Cerebellar cortex (tissue), 1 donor: Measurements from ENCODE around the gene RAB3C.

Experiments used
- DNase-seq: peaks from one replicate; pipeline ENCODE4 v3.0.0-alpha.2; 2015; ENCODE audit warnings: low spot score

The RAB3C gene

GRCh38 chr5:58885260-58885659, 302.4 kb downstream of the RAB3C start:
- DNase-seq, result no peak

DNA sequence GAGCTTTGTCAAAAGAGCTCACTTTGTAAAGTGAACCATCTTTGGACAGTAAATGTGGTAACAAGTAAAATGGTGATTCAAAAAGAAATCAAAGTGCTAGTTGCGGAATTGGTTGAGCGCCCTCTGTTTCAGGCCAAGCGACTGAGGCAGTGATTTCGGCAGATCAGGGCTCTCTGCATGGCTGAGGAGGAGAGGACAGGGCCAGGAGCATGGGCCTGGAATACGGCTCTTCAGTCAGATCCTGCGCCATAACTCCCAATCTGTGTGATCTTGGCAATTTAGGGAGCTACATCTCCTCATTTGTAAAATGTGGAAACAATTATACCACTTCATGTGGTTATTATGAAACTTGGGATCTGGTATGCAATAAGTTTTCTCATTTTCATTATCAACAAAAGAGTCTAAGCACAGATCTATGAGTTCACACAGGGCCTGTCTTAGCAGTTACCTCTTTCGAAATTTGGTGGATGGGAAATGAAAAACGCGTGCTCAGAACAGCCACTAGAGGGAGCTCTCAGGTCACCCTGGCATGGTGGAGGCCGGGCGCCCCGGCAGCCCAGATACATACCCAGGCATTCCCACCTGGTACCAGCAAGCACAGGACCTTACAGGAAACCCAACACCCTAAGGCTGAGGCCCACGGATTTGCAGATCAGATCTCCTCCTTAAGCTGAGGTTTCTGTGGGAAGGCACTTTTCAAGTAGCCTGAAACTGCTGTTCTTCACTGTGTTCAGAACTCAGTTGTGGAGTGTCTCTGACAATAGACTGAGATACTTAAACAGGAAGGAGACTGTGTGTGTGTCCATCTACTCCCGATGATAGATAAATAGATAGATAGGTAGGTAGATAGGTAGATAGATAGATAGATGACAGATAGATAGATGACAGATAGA, 303.7 kb downstream of the RAB3C start:
- DNase-seq, result peak; percentile 67

GRCh38 chr5:58887311-58887710, 304.4 kb downstream of the RAB3C start:
- no peak for DNase-seq

- DNase-seq, result no peak
These were observed 305.0 kb downstream of the RAB3C start for GRCh38 chr5:58887721-58888409.

DNA sequence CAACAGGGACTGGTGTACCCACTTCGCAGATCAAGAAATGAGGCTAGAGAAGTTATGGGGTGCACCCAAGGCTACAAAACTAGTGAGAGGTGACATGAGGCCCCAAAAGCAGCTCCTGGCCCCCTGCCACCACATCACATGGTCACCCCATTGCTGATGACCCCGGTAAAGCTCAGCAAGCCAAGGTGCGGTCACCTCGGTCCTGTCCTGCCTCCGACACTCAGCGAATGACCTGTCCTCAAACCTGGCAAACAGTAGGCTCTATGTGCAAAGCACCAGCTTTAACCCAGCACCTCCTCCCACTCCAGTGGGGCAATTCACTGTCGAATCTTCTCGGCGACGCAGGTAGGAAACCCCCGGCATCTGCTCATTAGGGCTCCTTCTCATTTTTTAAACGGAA, 307.4 kb downstream of the RAB3C start:
- DNase-seq, result no peak

DNA sequence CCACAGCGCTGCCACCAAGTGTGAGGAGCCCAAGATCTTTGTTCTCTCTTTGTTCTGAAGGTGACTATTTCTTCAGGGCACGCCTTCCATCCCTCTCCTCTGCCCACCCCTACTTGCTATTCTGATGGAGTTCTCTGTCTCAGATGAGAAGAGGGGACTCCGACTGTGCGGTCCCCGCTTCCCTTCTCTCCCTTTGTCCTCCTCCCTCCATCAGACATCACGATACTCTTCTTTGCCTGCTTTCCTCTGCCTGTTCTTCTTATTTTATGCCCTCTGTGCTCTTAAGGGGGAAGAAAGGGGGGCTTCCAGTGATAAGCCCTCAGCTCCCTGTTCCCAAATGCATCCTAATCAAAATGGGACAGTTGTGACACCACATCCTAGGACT, 307.8 kb downstream of the RAB3C start:
- DNase-seq, result no peak

- peak; percentile 76 for DNase-seq
These were observed 308.5 kb downstream of the RAB3C start for GRCh38 chr5:58891086-58891970.

GRCh38 chr5:58891971-58892343, 309.1 kb downstream of the RAB3C start:
- DNase-seq, result no peak

DNA sequence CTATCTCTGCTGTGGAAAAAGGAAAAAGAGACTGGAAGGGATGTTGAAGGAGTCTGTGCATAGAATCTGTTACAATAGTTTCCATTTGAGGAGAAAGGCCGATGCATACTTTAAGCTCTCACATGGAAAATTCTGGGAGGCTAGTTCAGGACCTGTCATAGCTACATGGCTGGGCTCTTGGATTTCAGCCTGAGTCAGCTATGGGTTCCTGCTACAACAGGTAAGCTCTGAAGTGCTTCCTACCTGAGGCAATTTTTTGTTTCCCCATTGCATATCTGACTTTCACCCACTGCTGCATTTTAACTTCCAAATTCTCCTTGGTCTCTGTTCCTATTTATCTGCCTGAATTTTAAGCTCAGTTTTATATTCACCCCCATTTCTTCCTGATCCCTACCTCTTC, 310.7 kb downstream of the RAB3C start:
- DNase-seq, result no peak

DNA sequence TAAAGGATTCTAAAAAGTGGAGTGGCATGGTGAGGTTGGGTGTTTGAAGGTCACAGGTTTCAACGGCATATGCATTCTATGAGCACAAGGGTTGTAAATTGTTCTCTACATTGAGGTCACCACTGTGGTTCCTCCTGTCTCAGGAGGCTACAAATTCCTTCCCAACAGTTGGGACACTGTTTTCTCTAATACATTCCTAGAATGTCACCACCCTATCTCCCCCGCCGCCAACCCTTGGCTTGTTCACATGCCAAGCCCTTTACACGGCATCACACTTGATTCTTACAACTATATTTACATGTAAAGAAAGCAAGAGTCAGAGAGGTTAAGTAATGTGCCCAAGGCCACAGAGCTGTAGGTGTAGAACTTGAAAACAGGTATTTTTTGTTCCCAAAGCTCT, 315.1 kb downstream of the RAB3C start:
- no peak for DNase-seq

GRCh38 chr5:58898538-58898937, 315.7 kb downstream of the RAB3C start:
- DNase-seq, result no peak

DNA sequence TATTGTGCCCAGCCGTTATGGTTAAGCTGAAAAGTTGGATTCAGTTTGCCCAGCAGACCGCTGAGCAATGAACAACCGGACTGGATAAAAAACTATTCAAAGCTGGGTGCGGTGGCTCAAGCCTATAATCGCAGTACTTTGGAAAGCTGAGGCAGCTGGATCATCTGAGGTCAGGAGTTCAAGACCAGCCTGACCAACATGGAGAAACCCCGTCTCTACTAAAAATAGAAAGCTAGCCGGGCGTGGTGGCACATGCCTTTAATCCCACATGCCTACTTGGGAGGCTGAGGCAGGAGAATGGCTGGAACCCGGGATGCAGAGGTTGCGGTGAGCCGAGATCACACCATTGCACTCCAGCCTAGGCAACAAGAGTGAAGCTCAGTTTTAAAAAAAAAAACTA, 318.4 kb downstream of the RAB3C start:
- DNase-seq, result no peak

GRCh38 chr5:58902305-58902704, 319.4 kb downstream of the RAB3C start:
- DNase-seq, result no peak

- DNase-seq, result peak; percentile 15
These were observed 319.9 kb downstream of the RAB3C start for GRCh38 chr5:58902765-58903164.

DNA sequence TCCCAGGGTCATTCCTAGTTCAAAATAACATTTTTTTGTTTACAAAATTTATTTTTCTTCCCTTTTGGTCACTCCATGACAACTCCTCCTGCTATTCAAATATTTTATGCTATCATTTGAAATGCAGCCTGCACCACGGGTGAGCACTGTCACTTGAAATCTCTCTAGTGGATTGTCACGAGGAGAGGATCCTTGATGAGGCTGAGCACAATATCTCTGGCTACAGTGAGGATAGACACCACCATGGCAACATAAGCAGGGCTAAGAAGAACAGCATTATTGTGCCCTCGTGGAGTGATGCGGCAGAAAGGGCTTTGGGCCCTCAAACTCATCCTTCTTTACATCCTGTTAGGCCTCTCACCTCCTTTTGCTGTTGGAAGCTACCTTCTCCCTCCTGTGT, 321.9 kb downstream of the RAB3C start:
- no peak for DNase-seq

- no peak for DNase-seq
These were observed 323.1 kb downstream of the RAB3C start for GRCh38 chr5:58905944-58906343.
